ENCODE data around the gene PRKCSH. TPM values are rescaled to one million over a fixed set of nuclear protein-coding genes. Genes with fewer than 3 reads are reported as not detected.

PRKCSH gene
- total RNA-seq, 2 experiments from 2014 or later = 260 to 264 TPM

- Mint-ChIP-seq H3K9me3 (no peaks in the 10 kb centered on the region), H3K27me3 (no peaks in the 10 kb centered on the region), H3K4me1 (ENCODE audit: low read depth) (no peaks in the 10 kb centered on the region), H3K36me3 (peaks cover 7% of the 10 kb centered on the region), H3K27ac (no peak overlapping the region), H3K4me3 (no peak overlapping the region)
- intact Hi-C loops (cut with micrococcal nuclease) = no loop called here
- ChIA-PET CTCF (interaction anchor here (0.9 to 1.4 kb wide), 4 partner anchors 11 to 115 kb away, joined by 3 to 7 read pairs (median 3); partner anchors contain the start of gene ELOF1), POLR2A (no interaction called here)
- DNase-seq = peak; percentile 75
Observed at GRCh38 chr19:11496391-11497163, 61.1 kb downstream of the PRKCSH start.

- no peak for DNase-seq
- CTCF ChIA-PET = no interaction called here
- Mint-ChIP-seq H3K4me1 (ENCODE audit: low read depth) (peaks cover 2% of the 10 kb centered on the region), H3K27me3 (no peaks in the 10 kb centered on the region), H3K4me3 (no peak overlapping the region), H3K27ac (no peak overlapping the region), H3K9me3 (no peaks in the 10 kb centered on the region), H3K36me3 (peaks cover 7% of the 10 kb centered on the region)
- intact Hi-C loops (cut with micrococcal nuclease) = no loop called here
- POLR2A ChIA-PET = no interaction called here
Observed at GRCh38 chr19:11499220-11499726, 63.8 kb downstream of the PRKCSH start.

GRCh38 chr19:11499890-11500420 lies 64.5 kb downstream of the PRKCSH start:
- DNase-seq = no peak
- H3K27ac Mint-ChIP-seq = no peak overlapping the region
- POLR2A ChIA-PET = no interaction called here
- intact Hi-C loops (cut with micrococcal nuclease) = no loop called here
- H3K4me3 Mint-ChIP-seq = no peak overlapping the region
- peaks cover 7% of the 10 kb centered on the region for H3K36me3 Mint-ChIP-seq
- no peaks in the 10 kb centered on the region for H3K9me3 Mint-ChIP-seq
- CTCF ChIA-PET = no interaction called here
- no peaks in the 10 kb centered on the region for H3K27me3 Mint-ChIP-seq
- H3K4me1 Mint-ChIP-seq (ENCODE audit: low read depth) = peaks cover 8% of the 10 kb centered on the region

Small RNAs within 50 kb of the gene (microRNA-seq; reads per million reads assigned to microRNA genes)
- gene MIR7974 (ENCODE audit: borderline microRNAs expressed, borderline number of aligned reads, borderline replicate concordance) = not detected

Other genes with a start within 250 kb of the PRKCSH start
- 1 to 10 TPM; 2.0 to 2.5 TPM for gene KANK2, start 238.1 kb upstream of the PRKCSH start, total RNA-seq
- not detected for gene ANGPTL8, start 196.0 kb upstream of the PRKCSH start, total RNA-seq
- gene DOCK6, start 173.1 kb upstream of the PRKCSH start, total RNA-seq = 1 to 10 TPM; 5.8 to 5.9 TPM
- gene TSPAN16, start 139.5 kb upstream of the PRKCSH start, total RNA-seq = not detected
- gene RAB3D, start 96.0 kb upstream of the PRKCSH start, total RNA-seq = 10 to 100 TPM; 12.5 to 14.4 TPM
- 10 to 100 TPM; 31.1 to 33.2 TPM for gene TMEM205, start 89.4 kb upstream of the PRKCSH start, total RNA-seq
- 10 to 100 TPM; 16.0 to 18.0 TPM for gene CCDC159, start 89.1 kb upstream of the PRKCSH start, total RNA-seq
- 1 to 10 TPM; 3.6 to 4.7 TPM for gene PLPPR2, start 80.2 kb upstream of the PRKCSH start, total RNA-seq
- gene SWSAP1, start 61.0 kb upstream of the PRKCSH start, total RNA-seq = 1 to 10 TPM; 1.5 to 1.7 TPM
- gene EPOR, start 51.3 kb upstream of the PRKCSH start, total RNA-seq = 1 to 10 TPM; 8.6 to 9.0 TPM
- gene RGL3, start 16.3 kb upstream of the PRKCSH start, total RNA-seq = not detected
- under 1 TPM; 0.15 to 0.26 TPM for gene ODAD3, start 514 bp upstream of the PRKCSH start, total RNA-seq
- gene ELAVL3, start 45.4 kb downstream of the PRKCSH start, total RNA-seq = not detected
- gene ZNF653, start 70.2 kb downstream of the PRKCSH start, total RNA-seq = 10 to 100 TPM in 1 of 2 experiments, 1 to 10 TPM in 1; 8.4 to 10.3 TPM
- gene ECSIT, start 93.5 kb downstream of the PRKCSH start, total RNA-seq = 10 to 100 TPM; 34.9 to 36.6 TPM
- not detected for gene CNN1, start 103.2 kb downstream of the PRKCSH start, total RNA-seq
- gene ELOF1, start 123.6 kb downstream of the PRKCSH start, total RNA-seq = 10 to 100 TPM; 48.5 to 49.1 TPM
- gene ACP5, start 142.0 kb downstream of the PRKCSH start, total RNA-seq = 10 to 100 TPM; 10.2 to 12.3 TPM
- gene ZNF627, start 161.8 kb downstream of the PRKCSH start, total RNA-seq = 1 to 10 TPM; 6.6 to 7.0 TPM

Measured in activated CD4-positive, alpha-beta memory T cell treated with anti-CD3 and anti-CD28 coated beads for 36 hours (primary cell).